B cell (primary cell): ENCODE data around the gene GTPBP3.

Experiments used
- EZH2 ChIP-seq: IDR thresholded peaks from 2 replicates; pipeline ENCODE4 v1.6.1; 2012; ENCODE audit warnings: borderline replicate concordance, low read depth, mild to moderate bottlenecking, moderate library complexity, low read length; ENCODE audit not compliant: insufficient read depth, poor library complexity, severe bottlenecking
- TF ChIP-seq, protein P1 (sequence below): fragments of 200-600 bp; IDR thresholded peaks from one replicate; pipeline ENCODE4 v1.8.0; 2022; ENCODE audit warnings: antibody characterized with exemption, mild to moderate bottlenecking

DNA sequence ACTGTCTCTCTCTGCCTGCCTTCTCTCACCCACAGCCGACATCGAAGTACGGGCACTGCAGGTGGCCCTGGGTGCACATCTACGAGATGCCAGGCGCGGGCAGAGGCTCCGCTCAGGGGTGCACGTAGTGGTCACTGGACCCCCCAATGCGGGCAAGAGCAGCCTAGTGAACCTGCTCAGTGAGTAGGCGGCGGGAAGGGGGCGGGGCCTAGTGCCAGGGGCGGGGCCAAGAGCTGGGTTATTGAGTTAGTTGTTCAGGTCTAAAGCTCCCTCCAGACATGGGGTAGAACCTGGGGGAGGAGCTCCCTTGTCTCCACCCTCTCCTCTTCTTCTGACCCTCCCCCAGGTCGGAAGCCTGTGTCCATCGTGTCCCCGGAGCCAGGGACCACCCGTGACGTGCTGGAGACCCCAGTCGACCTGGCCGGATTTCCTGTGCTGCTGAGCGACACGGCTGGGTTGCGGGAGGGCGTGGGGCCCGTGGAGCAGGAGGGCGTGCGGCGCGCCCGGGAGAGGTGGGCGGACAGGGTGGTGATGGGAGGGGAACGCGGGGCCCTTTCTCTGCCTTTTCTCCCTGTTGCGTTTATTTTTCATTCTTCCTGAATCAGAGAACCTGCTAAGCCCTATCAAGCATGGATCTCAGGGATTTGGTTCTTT, 1.9 kb downstream of the GTPBP3 start:
- TF ChIP-seq, protein P1, sequence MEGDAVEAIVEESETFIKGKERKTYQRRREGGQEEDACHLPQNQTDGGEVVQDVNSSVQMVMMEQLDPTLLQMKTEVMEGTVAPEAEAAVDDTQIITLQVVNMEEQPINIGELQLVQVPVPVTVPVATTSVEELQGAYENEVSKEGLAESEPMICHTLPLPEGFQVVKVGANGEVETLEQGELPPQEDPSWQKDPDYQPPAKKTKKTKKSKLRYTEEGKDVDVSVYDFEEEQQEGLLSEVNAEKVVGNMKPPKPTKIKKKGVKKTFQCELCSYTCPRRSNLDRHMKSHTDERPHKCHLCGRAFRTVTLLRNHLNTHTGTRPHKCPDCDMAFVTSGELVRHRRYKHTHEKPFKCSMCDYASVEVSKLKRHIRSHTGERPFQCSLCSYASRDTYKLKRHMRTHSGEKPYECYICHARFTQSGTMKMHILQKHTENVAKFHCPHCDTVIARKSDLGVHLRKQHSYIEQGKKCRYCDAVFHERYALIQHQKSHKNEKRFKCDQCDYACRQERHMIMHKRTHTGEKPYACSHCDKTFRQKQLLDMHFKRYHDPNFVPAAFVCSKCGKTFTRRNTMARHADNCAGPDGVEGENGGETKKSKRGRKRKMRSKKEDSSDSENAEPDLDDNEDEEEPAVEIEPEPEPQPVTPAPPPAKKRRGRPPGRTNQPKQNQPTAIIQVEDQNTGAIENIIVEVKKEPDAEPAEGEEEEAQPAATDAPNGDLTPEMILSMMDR = no peak
- TF ChIP-seq EZH2 = no peak
